Adrenal gland (tissue), 12 donors: ENCODE results near the gene LTBP2. TPM values are rescaled to one million over a fixed set of nuclear protein-coding genes. Genes with fewer than 3 reads are reported as not detected.
A peak's percentile ranks its signal among the peaks of the same experiment; 100 is the strongest.

Experiments
- DNase-seq, 7 donors: peaks; one replicate each; pipeline ENCODE4 v3.0.0-alpha.2; 2019 to 2020
- H3K27ac ChIP-seq, 5 donors: fragments of 200-600 bp; sonication (generic) in 4 of 5; 1 replicate in 3 of 5; 2 replicates in 2 of 5; pipeline versions ENCODE4 v1.5.1 to v1.8.0; 2016 to 2020; ENCODE audit warnings: mild to moderate bottlenecking in 1 of 5
- H3K27me3 ChIP-seq: fragments of 200-600 bp; 2 replicates; pipeline ENCODE4 v1.8.0; 2021
- H3K36me3 ChIP-seq, 2 donors: fragments of 200-600 bp; replicated peaks in 1 of 2; 1 replicate in 1 of 2; 2 replicates in 1 of 2; pipeline versions ENCODE4 v1.5.1 to v1.8.0; 2018 to 2022
- H3K4me1 ChIP-seq, 2 donors: fragments of 200-600 bp; replicated peaks in 1 of 2; 1 replicate in 1 of 2; 2 replicates in 1 of 2; pipeline versions ENCODE4 v1.5.1 to v1.8.0; 2018 to 2021
- H3K4me3 ChIP-seq, 4 donors: fragments of 200-600 bp; sonication (generic) in 3 of 4; one replicate each; pipeline ENCODE4 v1.5.1; 2016 to 2018
- H3K9me3 ChIP-seq, 3 donors: fragments of 200-600 bp; sonication (generic) in 1 of 3; replicated peaks in 1 of 3; 1 replicate in 2 of 3; 2 replicates in 1 of 3; pipeline versions ENCODE4 v1.5.1 to v1.8.0; 2016 to 2021
- POLR2A ChIP-seq, 2 donors: fragments of 450-650 bp; IDR thresholded peaks; one replicate each; pipeline ENCODE4 v1.6.1; 2017; ENCODE audit warnings: antibody characterized with exemption in 2 of 2, mild to moderate bottlenecking in 2 of 2, moderate library complexity in 1 of 2
- WGBS, 4 donors: extraction: QIAGEN DNeasy Blood & Tissue Kit in 2 of 4; methylation state at CpG; one replicate each; pipeline versions ENCODE4 v1.1.5 to v1.1.7; 2013 to 2017; 5-methylcytosine and 5-hydroxymethylcytosine counted together
- intact Hi-C, 2 donors: fragments of 100-400 bp; cut with DNase I; formaldehyde crosslinking; loops; one replicate each; pipeline versions ENCODE4 v1.14.1 to v1.15.0; 2022 to 2023
- polyA plus RNA-seq, 3 donors: library from polyadenylated mRNA; stranded (reverse); fragments of 200-250 nt in 2 of 3; fragments of 350-450 nt in 1 of 3; fragmentation: Illumina TruSeq in 1 of 3; extraction: RNeasy Lipid Tissue Mini Kit (QIAGEN cat#74804) in 1 of 3; gene quantifications; one replicate each; pipeline ENCODE4 v1.2.3, GENCODE V29; 2013 to 2014
- total RNA-seq, 9 donors: library from RNA; depleted of rRNA in 4 of 9; stranded (reverse); fragments of >200 nt in 4 of 9; fragments of 120-200 nt in 1 of 9; fragmentation: NEBNext Ultra II Directional in 1 of 9; extraction: Animal tissue kit (Norgen Biotek cat#: 25700) in 1 of 9; gene quantifications; one replicate each; pipeline versions ENCODE4 v1.1.0 to v1.2.4, GENCODE V29; 2013 to 2023
- TF ChIP-seq, protein P1 (sequence below), 6 experiments: fragments of 450-650 bp in 4 of 6; fragments of 200-600 bp in 2 of 6; sonication (generic) in 1 of 6; IDR thresholded peaks; 1 replicate in 5 of 6; 2 replicates in 1 of 6; pipeline versions ENCODE4 v1.5.1 to v1.8.0; 2016 to 2021; ENCODE audit warnings: antibody characterized with exemption in 6 of 6, mild to moderate bottlenecking in 2 of 6, moderate library complexity in 1 of 6
- donor health status: healthy with polysubstance abuse.
- donor health status: Bipolar disorder and iron deficiency.
- donor health status: DM: yes; HTN: yes; CAD: no.
- donor health status: DM: no; HTN: no; CAD: no.
- donor health status: DM: no; HTN: no; CAD: no.
- donor health status: DM: yes; HTN: yes; CAD: no.

LTBP2 gene
- total and polyA plus RNA-seq, 12 donors = 2.1 to 17.0 (median 6.2) TPM

DNA sequence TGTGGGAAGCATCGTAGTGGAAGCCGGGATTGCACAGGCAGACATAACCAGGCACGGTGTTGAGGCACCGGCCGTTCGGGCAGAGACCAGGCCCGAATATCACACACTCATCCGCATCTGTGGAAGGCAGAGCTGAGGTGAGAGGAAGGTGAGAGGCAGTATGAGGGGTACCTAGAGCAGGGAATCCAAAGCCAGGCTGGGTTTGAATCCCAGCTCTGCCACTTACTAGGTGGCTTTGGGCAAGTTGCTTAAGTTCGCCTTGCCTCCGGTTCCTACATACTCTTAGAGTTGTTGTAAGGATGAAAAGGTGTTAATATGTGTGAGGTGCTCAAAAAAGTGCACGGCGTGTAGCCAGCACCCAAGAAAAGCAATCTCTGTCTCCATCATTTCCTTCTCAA, 108.1 kb downstream of the LTBP2 start:
- Histone ChIP-seq H3K4me1 (no peaks in the 10 kb centered on the region), H3K9me3 (no peaks in the 10 kb centered on the region), H3K4me3 (no peak overlapping the region), H3K27me3 (no peaks in the 10 kb centered on the region), H3K36me3 (no peaks in the 10 kb centered on the region), H3K27ac (no peak overlapping the region)
- peak in 2 of 7 donors; percentile 11 to 17 for DNase-seq
- intact Hi-C loops = loop anchor here (5.0 to 10.0 kb wide), 2 partner anchors 108 to 291 kb away; partner anchors contain the start of gene LTBP2 (in 1 of the 2)
- TF ChIP-seq POLR2A (IDR thresholded peaks at IDR 0.05) = no peak
- TF ChIP-seq, protein P1, sequence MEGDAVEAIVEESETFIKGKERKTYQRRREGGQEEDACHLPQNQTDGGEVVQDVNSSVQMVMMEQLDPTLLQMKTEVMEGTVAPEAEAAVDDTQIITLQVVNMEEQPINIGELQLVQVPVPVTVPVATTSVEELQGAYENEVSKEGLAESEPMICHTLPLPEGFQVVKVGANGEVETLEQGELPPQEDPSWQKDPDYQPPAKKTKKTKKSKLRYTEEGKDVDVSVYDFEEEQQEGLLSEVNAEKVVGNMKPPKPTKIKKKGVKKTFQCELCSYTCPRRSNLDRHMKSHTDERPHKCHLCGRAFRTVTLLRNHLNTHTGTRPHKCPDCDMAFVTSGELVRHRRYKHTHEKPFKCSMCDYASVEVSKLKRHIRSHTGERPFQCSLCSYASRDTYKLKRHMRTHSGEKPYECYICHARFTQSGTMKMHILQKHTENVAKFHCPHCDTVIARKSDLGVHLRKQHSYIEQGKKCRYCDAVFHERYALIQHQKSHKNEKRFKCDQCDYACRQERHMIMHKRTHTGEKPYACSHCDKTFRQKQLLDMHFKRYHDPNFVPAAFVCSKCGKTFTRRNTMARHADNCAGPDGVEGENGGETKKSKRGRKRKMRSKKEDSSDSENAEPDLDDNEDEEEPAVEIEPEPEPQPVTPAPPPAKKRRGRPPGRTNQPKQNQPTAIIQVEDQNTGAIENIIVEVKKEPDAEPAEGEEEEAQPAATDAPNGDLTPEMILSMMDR (IDR thresholded peaks at IDR 0.05) = no peak
- WGBS, 4 donors = 84 to 96% (median 95%) methylated on average over 12 of the region's 12 CpGs

DNA sequence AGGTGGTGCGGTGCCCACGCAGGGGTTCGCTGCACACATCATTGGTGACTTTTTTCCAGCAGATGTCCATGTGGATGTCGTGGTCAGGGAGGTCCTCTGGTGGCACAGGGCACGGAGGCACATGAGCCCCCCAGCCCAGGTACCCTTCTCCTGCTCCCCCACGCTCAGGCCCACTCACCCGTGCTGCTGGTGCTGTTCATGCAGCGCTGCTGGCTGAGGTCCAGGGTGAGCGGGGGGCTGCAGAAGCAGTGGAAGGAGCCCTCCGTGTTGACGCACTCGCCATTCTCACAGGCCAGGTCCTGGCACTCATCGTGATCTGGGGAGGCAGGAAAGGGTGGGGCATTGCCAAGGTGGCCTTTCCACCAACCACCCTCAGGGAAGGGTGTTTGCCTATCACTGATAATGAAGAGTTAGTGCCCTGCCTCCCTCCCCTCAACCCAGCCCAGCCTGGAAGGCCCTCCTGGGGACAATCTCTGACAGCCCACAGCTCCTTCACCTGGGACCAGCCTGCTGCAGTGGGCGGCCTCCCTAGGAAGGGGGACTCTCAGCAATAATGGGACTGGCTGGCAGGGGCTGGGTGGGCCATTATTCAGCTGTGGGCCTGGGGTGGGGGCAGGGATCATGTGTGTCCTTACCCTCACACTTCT, 108.6 kb downstream of the LTBP2 start:
- H3K9me3 ChIP-seq = no peaks in the 10 kb centered on the region
- TF ChIP-seq POLR2A (IDR thresholded peaks at IDR 0.05) = no peak
- TF ChIP-seq, protein P1 (IDR thresholded peaks at IDR 0.05) = no peak
- no peaks in the 10 kb centered on the region for H3K36me3 ChIP-seq
- 80 to 96% (median 89%) methylated on average over 2 to 14 of the region's 14 CpGs for WGBS, 4 donors
- peak in 1 of 7 donors; percentile 15 for DNase-seq
- intact Hi-C loops = loop anchor here (5.0 to 10.0 kb wide), 2 partner anchors 109 to 291 kb away; partner anchors contain the start of gene LTBP2 (in 1 of the 2)
- no peaks in the 10 kb centered on the region for H3K27me3 ChIP-seq
- H3K4me1 ChIP-seq = no peaks in the 10 kb centered on the region
- H3K4me3 ChIP-seq = no peak overlapping the region
- no peak overlapping the region for H3K27ac ChIP-seq

DNA sequence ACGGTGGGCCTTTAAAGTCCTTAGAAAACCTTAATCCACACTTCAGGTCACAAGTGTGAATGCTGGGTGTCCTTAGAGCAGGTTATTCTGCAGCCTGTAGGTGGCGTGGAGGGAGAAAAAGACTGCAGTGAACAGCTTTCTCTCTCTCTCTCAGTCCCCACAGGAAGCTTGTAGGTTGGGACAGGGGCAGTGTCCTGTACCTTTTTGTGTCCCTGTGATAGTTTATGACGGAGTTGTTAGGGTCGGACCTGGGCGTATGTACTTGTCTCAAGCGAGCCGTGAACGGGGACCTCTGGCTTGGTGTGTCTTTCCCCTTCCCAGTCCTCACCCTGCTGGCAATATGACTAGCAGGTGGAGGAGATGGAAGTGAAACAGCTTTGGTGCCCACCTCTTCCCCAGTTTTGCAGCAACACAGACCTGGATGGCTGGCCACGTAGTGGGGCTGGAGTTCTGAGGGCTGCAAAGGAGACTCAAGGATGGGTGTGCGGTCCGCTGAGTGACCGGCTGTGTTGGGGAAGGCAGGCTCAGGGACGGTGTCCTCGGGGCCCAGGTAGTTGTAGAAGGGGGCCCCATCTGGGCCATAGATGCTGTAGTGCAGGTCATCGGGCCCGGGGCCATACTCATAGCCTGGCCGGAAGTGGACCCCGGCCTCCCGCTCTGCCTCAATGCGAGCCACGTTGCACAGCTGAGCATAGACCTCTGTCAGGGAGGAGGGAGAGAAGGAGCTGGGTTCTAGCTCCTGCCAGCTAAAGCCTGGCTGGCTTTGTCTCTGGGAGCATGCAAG, 109.6 kb downstream of the LTBP2 start:
- H3K36me3 ChIP-seq = no peaks in the 10 kb centered on the region
- 81 to 90% (median 83%) methylated on average over 11 to 21 of the region's 21 CpGs for WGBS, 4 donors
- intact Hi-C loops = loop anchor here (5.0 to 10.0 kb wide), 2 partner anchors 110 to 292 kb away; partner anchors contain the start of gene LTBP2 (in 1 of the 2)
- H3K4me1 ChIP-seq = no peaks in the 10 kb centered on the region
- TF ChIP-seq POLR2A (IDR thresholded peaks at IDR 0.05) = no peak
- TF ChIP-seq, protein P1 (IDR thresholded peaks at IDR 0.05) = peak in 4 of 6 experiments; percentile 28 to 43 (median 37)
- H3K4me3 ChIP-seq = no peak overlapping the region
- no peaks in the 10 kb centered on the region for H3K27me3 ChIP-seq
- DNase-seq = peak in 3 of 7 donors; percentile 26 to 54 (median 33)
- H3K9me3 ChIP-seq = no peaks in the 10 kb centered on the region
- H3K27ac ChIP-seq = no peak overlapping the region

DNA sequence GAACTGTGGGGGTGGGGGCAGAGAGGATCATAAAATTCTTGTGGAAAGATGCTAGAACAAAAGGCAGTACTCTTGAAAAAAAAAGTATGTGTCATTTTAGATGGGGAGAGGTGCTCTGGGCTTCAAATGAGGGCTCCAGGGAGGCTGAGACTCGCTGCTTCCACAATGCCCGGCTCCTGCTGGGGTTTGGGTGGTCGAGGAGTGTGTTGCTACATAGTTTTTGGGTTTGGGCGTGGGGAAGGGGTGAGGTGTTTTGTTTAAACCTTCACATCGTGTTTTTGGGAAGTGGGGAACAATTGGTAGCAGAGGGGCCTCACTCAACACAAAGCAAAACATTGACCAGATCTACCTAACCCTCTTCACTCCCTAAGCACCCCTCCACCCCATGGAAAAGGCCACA, 110.3 kb downstream of the LTBP2 start:
- H3K27me3 ChIP-seq = no peaks in the 10 kb centered on the region
- no peak for TF ChIP-seq POLR2A (IDR thresholded peaks at IDR 0.05)
- TF ChIP-seq, protein P1 (IDR thresholded peaks at IDR 0.05) = no peak
- 52 to 69% (median 66%) methylated on average over 5 of the region's 5 CpGs for whole genome bisulfite sequencing, 4 donors
- intact Hi-C loops = loop anchor here (5.0 to 10.0 kb wide), 2 partner anchors 111 to 293 kb away; partner anchors contain the start of gene LTBP2 (in 1 of the 2)
- peak in 3 of 7 donors; percentile 7 to 39 (median 19) for DNase-seq
- no peak overlapping the region for H3K4me3 ChIP-seq
- no peaks in the 10 kb centered on the region for H3K4me1 ChIP-seq
- H3K9me3 ChIP-seq = no peaks in the 10 kb centered on the region
- no peak overlapping the region for H3K27ac ChIP-seq
- H3K36me3 ChIP-seq = no peaks in the 10 kb centered on the region
